ENCODE results near the gene LRG1.
A peak's percentile ranks its signal among the peaks of the same experiment; 100 is the strongest.

LRG1 gene, protein sequence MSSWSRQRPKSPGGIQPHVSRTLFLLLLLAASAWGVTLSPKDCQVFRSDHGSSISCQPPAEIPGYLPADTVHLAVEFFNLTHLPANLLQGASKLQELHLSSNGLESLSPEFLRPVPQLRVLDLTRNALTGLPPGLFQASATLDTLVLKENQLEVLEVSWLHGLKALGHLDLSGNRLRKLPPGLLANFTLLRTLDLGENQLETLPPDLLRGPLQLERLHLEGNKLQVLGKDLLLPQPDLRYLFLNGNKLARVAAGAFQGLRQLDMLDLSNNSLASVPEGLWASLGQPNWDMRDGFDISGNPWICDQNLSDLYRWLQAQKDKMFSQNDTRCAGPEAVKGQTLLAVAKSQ

DNA sequence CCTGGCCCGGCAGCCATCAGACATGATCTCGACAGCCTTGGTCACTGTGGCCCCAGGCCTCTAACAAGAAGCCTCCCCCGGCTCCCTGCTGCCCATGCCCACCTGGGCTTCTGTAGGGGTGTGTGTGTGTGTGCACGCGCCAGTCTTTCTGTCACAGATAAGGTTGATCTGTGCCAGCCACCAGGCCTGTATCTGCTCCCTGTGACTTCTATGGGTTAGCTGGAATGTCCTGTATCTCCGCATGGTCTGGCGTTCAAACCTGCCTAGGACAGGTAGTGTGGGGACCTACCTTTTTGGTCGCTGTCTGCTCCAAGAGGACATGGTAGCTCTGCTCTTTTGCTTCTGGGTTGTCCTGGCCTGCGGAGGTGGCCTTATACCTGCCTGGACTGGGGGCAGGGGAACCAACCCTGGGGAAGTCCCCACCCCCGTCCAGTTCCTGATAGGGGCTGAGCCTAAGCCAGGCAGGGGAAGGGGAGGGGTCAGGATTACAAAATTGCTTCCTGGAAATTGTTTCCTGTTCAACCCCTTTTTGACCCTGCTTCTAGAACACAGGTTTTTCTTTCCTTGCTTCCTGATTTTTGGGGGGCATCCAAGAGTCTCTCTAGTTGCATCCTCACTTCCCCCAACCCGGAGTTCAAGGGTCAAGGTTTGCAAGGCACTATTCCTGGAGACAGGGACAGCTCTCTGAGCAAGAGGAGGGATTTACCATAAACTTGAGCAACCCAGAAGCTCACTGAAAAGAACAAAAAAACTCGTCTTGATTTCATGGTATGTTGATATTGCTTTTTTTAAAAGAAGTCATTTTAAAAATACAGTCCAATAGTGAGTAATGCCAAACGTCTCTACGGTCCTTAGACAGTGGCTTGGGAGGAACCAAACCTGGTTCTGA is at the start of gene LRG1:
Gene LRG1 (minus strand): TSS at position 344 of the 889 bp plus-strand sequence. CDS start 23 bp downstream, at position 321.
- DNase-seq (ENCODE audit: low read depth) = peak; percentile 63
- TF ChIP-seq CTCF (conservative IDR thresholded peaks at IDR 0.05; ENCODE audit: low read depth, low read length) = no peak
- no peak within 1 kb of the TSS for H3K4me3 ChIP-seq (ENCODE audit: low read depth, low read length)

GRCh38 chr19:4588291-4588761 is 48.5 kb upstream of the LRG1 start:
- no peak overlapping the region for H3K4me3 ChIP-seq (ENCODE audit: low read depth, low read length)
- DNase-seq (ENCODE audit: low read depth) = no peak
- no peak for TF ChIP-seq CTCF (conservative IDR thresholded peaks at IDR 0.05; ENCODE audit: low read depth, low read length)

- DNase-seq (ENCODE audit: low read depth) = no peak
- H3K4me3 ChIP-seq (ENCODE audit: low read depth, low read length) = no peak overlapping the region
- no peak for TF ChIP-seq CTCF (conservative IDR thresholded peaks at IDR 0.05; ENCODE audit: low read depth, low read length)
These were observed 47.7 kb upstream of the LRG1 start for GRCh38 chr19:4587527-4587926.

DNA sequence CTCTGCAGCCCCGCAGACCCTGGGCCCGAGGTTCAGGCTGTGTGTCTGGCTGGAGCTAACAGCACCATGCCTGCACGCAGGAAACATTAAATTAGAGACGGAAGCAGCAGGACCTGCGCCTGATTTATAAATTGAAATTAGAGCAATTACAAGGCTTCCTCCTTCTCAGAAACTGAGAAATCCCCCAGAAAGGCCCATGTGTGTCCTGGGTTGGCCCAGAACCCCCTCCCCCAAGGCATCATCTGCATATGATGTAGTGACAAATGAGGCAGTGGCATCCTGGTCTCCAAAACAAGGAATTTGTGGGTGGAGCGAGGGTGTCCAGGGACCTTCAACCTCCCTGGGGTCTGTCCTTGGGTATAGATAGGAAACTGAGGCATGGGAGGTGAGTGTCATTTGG is 46.9 kb upstream of the LRG1 start:
- no peak for DNase-seq (ENCODE audit: low read depth)
- TF ChIP-seq CTCF (conservative IDR thresholded peaks at IDR 0.05; ENCODE audit: low read depth, low read length) = no peak
- no peak overlapping the region for H3K4me3 ChIP-seq (ENCODE audit: low read depth, low read length)

DNA sequence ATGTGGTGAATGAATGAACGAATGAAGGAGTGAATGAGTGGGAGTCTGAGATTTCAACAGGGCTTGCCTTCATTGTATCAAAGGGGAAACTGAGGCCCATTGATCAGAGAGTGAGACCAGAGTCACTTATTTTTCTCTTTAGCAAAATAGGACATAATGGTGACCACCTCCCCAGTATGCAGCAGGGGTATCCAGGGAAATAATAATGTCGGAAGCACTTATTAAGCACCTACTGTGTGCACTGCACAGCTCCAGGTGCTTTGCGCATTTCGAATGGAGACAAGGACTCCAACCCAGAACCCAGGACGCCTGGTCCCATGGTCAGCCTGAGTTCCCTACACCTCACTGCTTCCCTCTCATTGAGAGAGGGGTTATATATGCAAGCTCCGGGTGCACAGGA is 46.4 kb upstream of the LRG1 start:
- TF ChIP-seq CTCF (conservative IDR thresholded peaks at IDR 0.05; ENCODE audit: low read depth, low read length) = no peak
- no peak overlapping the region for H3K4me3 ChIP-seq (ENCODE audit: low read depth, low read length)
- no peak for DNase-seq (ENCODE audit: low read depth)

DNA sequence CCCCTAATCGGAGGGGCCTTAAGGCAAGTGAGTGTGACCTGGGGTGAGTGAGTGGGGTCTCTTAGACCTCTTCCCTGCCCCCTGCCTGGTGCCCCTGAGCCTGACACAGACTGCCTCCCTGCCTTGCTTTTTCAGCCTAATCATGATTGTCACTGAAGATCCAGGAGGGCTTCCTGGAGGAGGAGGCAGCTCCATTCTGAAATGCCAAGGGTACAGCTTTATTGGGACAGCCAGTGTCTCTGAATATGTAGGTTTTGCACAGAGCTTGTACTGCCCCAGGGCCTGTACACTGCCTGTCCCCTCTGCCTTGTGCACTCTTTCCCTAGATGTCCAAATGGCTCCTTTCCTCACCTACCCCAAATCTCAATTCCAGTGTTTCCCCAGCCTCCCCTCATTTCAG is 45.7 kb upstream of the LRG1 start:
- no peak for DNase-seq (ENCODE audit: low read depth)
- no peak overlapping the region for H3K4me3 ChIP-seq (ENCODE audit: low read depth, low read length)

More for the DNA sequence above, 45.7 kb upstream of the LRG1 start:
- TF ChIP-seq CTCF (conservative IDR thresholded peaks at IDR 0.05; ENCODE audit: low read depth, low read length) = no peak
